ENCODE measurements around the gene ZFP14. TPM values are rescaled to one million over a fixed set of nuclear protein-coding genes. Genes with fewer than 3 reads are reported as not detected.

The ZFP14 gene
- total and polyA plus RNA-seq, 4 donors = 0.43 to 5.1 (median 3.4) TPM

DNA sequence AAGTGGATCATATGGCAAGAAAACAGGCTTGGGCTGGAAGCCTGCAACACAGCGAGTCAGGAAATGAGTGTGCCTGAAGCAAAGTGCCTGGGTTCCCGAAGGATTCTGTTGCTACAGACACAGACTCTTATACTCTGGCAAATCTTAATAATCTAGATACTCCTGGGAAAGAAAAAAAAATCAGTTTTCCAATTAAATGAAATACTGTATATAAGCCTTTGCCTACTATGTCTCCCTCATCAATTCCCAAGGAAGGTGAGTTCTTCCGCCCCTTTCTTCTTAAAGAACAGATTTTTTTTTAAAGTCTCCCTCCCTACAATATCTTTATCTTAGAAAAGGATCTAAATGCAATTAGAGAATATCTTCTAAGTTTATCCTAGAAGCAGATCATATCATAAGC is 29.1 kb upstream of the ZFP14 start:
- peaks cover 1 to 25% (median 10%) of the 10 kb centered on the region in 4 donors for H3K36me3 ChIP-seq (ENCODE audit: control insufficient read depth in 4 of 4, insufficient read depth in 3 of 4, low read depth in 1 of 4, low read length in 3 of 4)
- H3K9me3 ChIP-seq (ENCODE audit: control insufficient read depth in 4 of 4, low read length in 3 of 4) = peaks cover 8 to 33% (median 20%) of the 10 kb centered on the region in 4 donors
- TF ChIP-seq RXRA (IDR thresholded peaks at IDR 0.05) = no peak
- no peak for TF ChIP-seq CTCF (IDR thresholded peaks at IDR 0.05; ENCODE audit: low read depth, low read length, missing input control)

GRCh38 chr19:36404498-36404897 is 25.5 kb upstream of the ZFP14 start:
- no peak overlapping the region for H3K9ac ChIP-seq (ENCODE audit: low read depth in 1 of 2, low read length in 2 of 2)
- peaks cover 14 to 41% (median 22%) of the 10 kb centered on the region in 4 donors for H3K9me3 ChIP-seq (ENCODE audit: control insufficient read depth in 4 of 4, low read length in 3 of 4)
- H3K4me3 ChIP-seq (ENCODE audit: low read depth in 1 of 3, low read length in 3 of 3) = peak overlapping the region in 2 of 3 donors; percentile 23 to 32
- no peak for DNase-seq (ENCODE audit: low spot score)
- H3K4me1 ChIP-seq (ENCODE audit: control insufficient read depth in 4 of 4, insufficient read depth in 4 of 4, low read length in 3 of 4) = no peaks in the 10 kb centered on the region
- 95% methylated on average over 3 of the region's 3 CpGs for WGBS
- peaks cover 1 to 27% (median 12%) of the 10 kb centered on the region in 4 donors for H3K36me3 ChIP-seq (ENCODE audit: control insufficient read depth in 4 of 4, insufficient read depth in 3 of 4, low read depth in 1 of 4, low read length in 3 of 4)
- TF ChIP-seq TAF1 (conservative IDR thresholded peaks at IDR 0.05) (no peak), REST (IDR thresholded peaks at IDR 0.05) (no peak), GABPA (IDR thresholded peaks at IDR 0.05 in 1 of 2, conservative IDR thresholded peaks at IDR 0.05 in 1 of 2) (no peak), FOXA1 (IDR thresholded peaks at IDR 0.05) (no peak), NR2F2 (IDR thresholded peaks at IDR 0.05) (no peak), RAD21 (IDR thresholded peaks at IDR 0.05) (no peak), CTCF (IDR thresholded peaks at IDR 0.05; ENCODE audit: low read depth, low read length, missing input control) (no peak), SP1 (IDR thresholded peaks at IDR 0.05) (no peak), JUND (IDR thresholded peaks at IDR 0.05) (no peak), ATF3 (IDR thresholded peaks at IDR 0.05) (no peak), RXRA (IDR thresholded peaks at IDR 0.05) (no peak), FOXA2 (IDR thresholded peaks at IDR 0.05) (no peak), ZBTB33 (IDR thresholded peaks at IDR 0.05) (no peak)
- H3K27ac ChIP-seq (ENCODE audit: low read depth in 1 of 2, low read length in 2 of 2) = no peak overlapping the region
- H3K27me3 ChIP-seq (ENCODE audit: control insufficient read depth in 4 of 4, insufficient read depth in 4 of 4, low read length in 3 of 4) = no peaks in the 10 kb centered on the region

More for the DNA sequence above, 29.1 kb upstream of the ZFP14 start:
- peak overlapping the region in 1 of 3 donors; percentile 23 for H3K4me3 ChIP-seq (ENCODE audit: low read depth in 1 of 3, low read length in 3 of 3)
- H3K4me1 ChIP-seq (ENCODE audit: control insufficient read depth in 4 of 4, insufficient read depth in 4 of 4, low read length in 3 of 4) = no peaks in the 10 kb centered on the region
- no peak overlapping the region for H3K9ac ChIP-seq (ENCODE audit: low read depth in 1 of 2, low read length in 2 of 2)
- DNase-seq (ENCODE audit: low spot score) = no peak
- H3K27ac ChIP-seq (ENCODE audit: low read depth in 1 of 2, low read length in 2 of 2) = no peak overlapping the region
- no peaks in the 10 kb centered on the region for H3K27me3 ChIP-seq (ENCODE audit: control insufficient read depth in 4 of 4, insufficient read depth in 4 of 4, low read length in 3 of 4)
- 93% methylated on average over 3 of the region's 3 CpGs for WGBS
